Activated effector memory CD4-positive, alpha-beta T cell treated with Interleukin-2 at 50 U/mL for 16 hours (primary cell): ENCODE results near the gene IGSF3.
"Not testable (repeated sequence)": the region's sequence is repeated elsewhere in the genome, so short reads cannot be mapped to it uniquely, and the experiment has no call there.

Source experiments
- DNase-seq: peaks from one replicate; pipeline ENCODE4 v3.0.0-alpha.2; 2020

Gene IGSF3

GRCh38 chr1:116572771-116573430 lies 94.6 kb downstream of the IGSF3 start:
- DNase-seq, result no peak

GRCh38 chr1:116572099-116572498 lies 95.4 kb downstream of the IGSF3 start:
- no peak for DNase-seq

GRCh38 chr1:116571215-116571919 lies 96.2 kb downstream of the IGSF3 start:
- no peak for DNase-seq

GRCh38 chr1:116570358-116571214 lies 96.9 kb downstream of the IGSF3 start, which contains the start of gene CD58:
Gene CD58 (minus strand): TSS chr1:116571026. CDS start chr1:116570972, 54 bp downstream.
- DNase-seq, result peak; percentile 75

- peak; percentile 50 for DNase-seq
Observed at GRCh38 chr1:116569776-116570357, 97.7 kb downstream of the IGSF3 start.

GRCh38 chr1:116569381-116569670 lies 98.2 kb downstream of the IGSF3 start:
- no peak for DNase-seq

GRCh38 chr1:116568662-116569380 lies 98.7 kb downstream of the IGSF3 start:
- no peak for DNase-seq

- DNase-seq, result no peak
Observed at GRCh38 chr1:116567790-116568661, 99.5 kb downstream of the IGSF3 start.

GRCh38 chr1:116565222-116565621 lies 102.3 kb downstream of the IGSF3 start:
- no peak for DNase-seq

- no peak for DNase-seq
Observed at GRCh38 chr1:116564426-116564825, 103.1 kb downstream of the IGSF3 start.

- not testable (repeated sequence) for DNase-seq
Observed at GRCh38 chr1:116562465-116562864, 105.1 kb downstream of the IGSF3 start.

- DNase-seq, result no peak
Observed at GRCh38 chr1:116561563-116561962, 106.0 kb downstream of the IGSF3 start.

GRCh38 chr1:116560704-116561490 lies 106.6 kb downstream of the IGSF3 start:
- no peak for DNase-seq

- DNase-seq, result no peak
Observed at GRCh38 chr1:116559304-116559761, 108.2 kb downstream of the IGSF3 start.

- no peak for DNase-seq
Observed at GRCh38 chr1:116558571-116558970, 109.0 kb downstream of the IGSF3 start.

- no peak for DNase-seq
Observed at GRCh38 chr1:116558140-116558549, 109.4 kb downstream of the IGSF3 start.

GRCh38 chr1:116557323-116557878 lies 110.1 kb downstream of the IGSF3 start:
- no peak for DNase-seq

- DNase-seq, result peak; percentile 66
Observed at GRCh38 chr1:116556289-116557006, 111.1 kb downstream of the IGSF3 start.

GRCh38 chr1:116554924-116555323 lies 112.6 kb downstream of the IGSF3 start:
- no peak for DNase-seq
